Activated T-cell treated with anti-CD3 and anti-CD28 coated beads for 48 hours (primary cell): ENCODE results near the gene SCN4A.
A peak's percentile ranks its signal among the peaks of the same experiment; 100 is the strongest.

Source experiments
- DNase-seq: peaks from one replicate; pipeline ENCODE4 v3.0.0-alpha.2; 2020; ENCODE audit warnings: low read depth

The SCN4A gene

GRCh38 chr17:64001763-64002529, 29.2 kb upstream of the SCN4A start:
- no peak for DNase-seq

DNA sequence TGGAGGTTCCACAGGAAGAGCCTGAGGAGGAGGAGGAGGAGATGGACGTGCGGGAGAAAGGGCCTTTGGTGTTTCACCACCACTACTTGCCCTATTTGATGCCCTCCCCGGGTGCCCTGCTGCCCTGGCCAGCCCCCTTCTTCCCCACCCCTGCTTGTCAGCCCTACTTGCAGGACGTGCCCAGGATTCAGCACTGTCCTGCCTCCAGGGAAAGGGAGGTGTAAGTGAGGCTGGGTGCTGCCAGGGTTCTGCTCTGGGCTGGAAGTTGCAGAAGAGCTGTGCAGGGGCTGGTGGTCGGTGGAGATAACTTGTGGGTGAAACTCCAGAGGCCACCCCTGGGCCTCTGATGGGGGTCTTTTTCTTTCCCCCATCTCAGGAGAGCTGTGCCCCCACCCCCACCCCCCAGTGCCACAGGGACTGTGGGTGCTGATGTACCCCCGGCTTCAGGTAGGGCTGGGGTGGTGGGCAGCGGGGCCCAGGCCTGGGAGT, 28.4 kb upstream of the SCN4A start:
- no peak for DNase-seq

DNA sequence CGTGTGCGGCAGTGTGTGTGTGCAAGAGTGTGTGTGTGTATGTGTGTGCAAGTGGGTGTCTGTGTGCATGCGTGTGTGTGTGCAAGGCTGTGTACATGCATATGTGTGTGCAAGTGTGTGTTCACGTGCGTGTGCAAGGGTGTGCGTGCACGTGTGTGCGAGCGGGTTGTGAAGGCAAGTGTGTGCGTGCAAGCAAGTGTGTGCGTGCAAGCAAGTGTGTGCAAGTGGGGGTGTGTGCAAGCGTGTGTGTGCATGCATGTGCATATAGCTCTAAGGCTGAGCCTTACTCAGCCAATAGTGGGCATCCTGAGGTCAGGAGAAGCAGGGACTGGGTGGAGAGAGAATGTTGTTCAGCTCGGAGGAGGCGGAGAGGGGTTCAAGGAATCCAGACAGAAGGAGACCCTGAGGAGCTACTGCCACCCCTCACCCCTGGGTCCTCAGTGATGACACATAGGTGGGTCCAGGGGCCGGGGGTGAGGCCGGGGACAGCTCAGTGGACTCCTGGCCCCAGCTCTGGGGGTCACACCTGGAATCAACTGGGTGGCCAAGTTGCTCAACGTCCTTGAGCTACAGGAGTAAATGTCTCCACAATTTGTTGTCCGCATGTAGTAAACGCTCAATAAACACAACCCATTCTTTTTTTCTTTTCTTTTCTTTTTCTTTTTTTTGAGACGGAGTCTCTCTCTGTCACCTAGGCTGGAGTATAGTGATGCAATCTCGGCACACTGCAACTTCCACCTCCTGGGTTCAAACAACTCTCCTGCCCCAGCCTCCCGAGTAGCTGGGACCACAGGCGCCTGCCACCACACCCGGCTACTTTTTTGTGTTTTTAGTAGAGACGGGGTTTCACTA, 27.2 kb upstream of the SCN4A start:
- DNase-seq, result no peak

GRCh38 chr17:63998721-63999679, 26.3 kb upstream of the SCN4A start:
- no peak for DNase-seq

DNA sequence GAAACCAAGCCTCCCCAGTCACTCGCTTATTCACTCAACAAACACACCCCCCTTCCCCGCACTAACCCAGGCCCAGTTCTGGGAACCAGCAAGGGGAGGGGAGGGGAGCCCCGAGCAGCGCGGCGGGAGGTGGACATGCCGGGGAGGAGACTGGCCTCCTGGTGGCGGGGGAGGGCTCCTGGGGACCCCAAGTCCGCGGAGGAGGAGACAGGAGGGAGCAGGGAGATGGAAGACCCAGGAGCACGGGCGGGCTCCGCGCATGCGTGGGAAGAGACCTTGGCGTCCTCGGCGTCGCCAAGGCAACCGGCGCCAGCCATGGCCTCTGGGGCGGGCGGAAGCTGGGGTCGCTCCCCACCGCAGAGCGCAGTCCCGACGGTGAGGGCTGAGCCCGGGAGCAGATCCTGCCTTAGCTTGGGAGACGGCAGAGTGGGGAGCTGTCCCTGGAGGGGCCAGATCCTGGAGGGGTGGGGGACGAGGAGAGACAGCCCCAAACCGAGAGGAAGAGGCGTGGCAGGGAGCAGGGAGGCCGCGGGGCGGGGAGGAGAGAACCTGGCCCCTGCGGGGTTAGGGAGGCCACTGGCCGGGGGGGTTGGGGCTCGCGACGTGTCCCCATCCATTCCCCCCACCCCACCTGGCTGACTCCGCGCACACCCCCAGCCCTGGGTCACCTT, 25.5 kb upstream of the SCN4A start, which contains the start of gene PRR29:
Gene PRR29 (plus strand): TSS at position 302 of the 671 bp plus-strand sequence. CDS start 14 bp downstream, at position 316.
- DNase-seq, result peak; percentile 67

GRCh38 chr17:63997341-63998048, 24.8 kb upstream of the SCN4A start:
- no peak for DNase-seq

DNA sequence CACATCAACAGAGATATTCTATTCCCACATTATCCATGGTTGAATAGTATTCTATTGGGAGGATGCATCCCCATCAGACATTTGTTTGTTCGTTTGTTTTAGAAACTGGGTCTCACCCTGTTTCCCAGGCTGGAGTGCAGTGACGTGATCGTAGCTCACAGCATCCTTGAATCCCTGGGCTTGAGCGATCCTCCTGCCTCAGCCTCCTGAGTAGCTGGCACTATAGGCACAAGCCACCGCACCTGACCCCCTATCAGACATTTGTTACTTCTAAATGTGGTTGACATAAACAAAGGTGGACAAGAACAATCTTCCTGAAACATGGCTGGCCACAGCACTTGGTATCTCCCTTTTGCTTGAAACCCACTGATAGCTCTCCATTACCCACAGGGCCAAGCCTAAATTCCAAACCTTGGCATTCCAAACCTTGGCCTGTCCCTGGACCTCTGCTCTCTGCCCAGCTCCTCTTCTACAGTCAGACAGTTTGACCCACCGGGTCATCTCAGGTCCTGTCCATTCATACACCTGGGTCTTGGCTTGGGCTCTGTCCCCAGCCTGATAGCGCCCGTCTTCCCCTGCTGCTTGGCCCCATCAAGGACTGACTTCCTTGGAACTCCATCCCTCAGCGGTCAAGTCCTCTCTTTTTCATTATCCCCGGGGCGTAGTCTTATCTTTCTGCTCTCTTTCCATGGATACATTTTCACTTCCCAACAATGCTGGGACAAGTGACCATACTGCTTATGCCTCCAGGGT, 23.9 kb upstream of the SCN4A start:
- no peak for DNase-seq

DNA sequence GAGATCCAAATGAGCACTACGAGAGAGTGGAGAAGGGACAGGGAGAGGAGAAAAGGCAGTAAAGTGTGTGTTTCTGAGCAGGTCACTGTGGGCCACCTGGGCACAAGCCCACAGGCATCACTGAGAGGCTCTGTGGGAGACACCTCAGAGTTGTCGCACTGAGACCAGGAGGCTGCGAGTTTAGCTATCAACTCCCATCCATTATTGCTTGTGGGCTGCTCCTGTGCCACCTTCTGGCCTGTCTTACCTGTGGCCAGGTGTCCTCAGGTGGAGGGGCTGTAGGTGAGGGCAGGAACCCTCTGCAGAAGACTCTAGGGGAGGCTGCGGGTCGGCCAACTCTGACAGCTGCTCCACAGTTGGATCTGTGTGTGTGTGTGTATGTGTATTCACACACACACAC, 22.9 kb upstream of the SCN4A start:
- no peak for DNase-seq

DNA sequence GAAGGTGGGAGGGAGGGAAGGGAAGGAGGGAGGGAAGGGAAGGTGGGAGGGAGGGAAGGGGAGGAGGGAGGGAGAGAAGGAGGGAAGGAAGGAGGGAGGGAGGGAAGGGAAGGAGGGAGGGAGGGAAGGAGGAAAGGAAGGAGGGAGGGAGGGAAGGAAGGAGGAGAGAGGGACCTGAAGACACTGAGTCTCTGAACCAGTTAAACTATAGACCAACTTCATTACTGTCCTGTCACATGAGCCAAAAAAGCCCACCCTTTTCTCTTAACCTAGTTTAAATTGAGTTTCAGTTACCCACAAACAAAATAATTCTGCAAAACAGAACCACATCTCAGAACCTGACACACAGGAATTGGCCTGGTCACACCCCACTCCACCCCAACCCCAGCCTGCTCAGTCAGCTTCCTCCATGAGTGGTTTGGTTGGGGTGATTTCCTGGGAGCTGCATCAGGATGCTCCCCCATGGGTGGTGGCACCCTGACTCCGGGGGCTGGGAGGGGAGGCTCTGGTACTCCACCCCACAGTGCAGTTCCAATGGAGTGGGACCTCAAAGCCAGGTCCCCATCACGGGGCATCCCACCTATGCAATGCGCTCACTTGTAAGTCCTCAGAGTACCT, 20.8 kb upstream of the SCN4A start:
- DNase-seq, result no peak

DNA sequence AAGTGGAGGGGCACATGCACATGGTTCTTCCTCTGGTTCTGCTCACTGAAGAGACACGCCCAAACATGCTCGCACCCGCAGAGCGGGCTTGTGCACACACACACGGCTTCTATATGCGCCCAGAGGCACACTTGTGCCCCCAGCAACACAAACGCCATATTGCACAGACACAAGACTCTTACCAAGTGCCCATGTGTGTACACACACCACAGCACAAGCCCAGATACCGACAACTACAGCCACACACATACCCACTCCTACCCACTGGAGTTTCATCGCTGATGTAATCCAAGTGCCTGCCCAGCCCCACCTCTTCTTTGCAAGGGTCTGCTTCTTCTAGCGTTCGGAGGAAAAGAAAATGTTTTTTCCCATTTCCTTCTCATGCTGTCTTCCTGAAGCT, 18.9 kb upstream of the SCN4A start:
- DNase-seq, result no peak

- no peak for DNase-seq
Measured at GRCh38 chr17:63989622-63990345, 17.1 kb upstream of the SCN4A start.

DNA sequence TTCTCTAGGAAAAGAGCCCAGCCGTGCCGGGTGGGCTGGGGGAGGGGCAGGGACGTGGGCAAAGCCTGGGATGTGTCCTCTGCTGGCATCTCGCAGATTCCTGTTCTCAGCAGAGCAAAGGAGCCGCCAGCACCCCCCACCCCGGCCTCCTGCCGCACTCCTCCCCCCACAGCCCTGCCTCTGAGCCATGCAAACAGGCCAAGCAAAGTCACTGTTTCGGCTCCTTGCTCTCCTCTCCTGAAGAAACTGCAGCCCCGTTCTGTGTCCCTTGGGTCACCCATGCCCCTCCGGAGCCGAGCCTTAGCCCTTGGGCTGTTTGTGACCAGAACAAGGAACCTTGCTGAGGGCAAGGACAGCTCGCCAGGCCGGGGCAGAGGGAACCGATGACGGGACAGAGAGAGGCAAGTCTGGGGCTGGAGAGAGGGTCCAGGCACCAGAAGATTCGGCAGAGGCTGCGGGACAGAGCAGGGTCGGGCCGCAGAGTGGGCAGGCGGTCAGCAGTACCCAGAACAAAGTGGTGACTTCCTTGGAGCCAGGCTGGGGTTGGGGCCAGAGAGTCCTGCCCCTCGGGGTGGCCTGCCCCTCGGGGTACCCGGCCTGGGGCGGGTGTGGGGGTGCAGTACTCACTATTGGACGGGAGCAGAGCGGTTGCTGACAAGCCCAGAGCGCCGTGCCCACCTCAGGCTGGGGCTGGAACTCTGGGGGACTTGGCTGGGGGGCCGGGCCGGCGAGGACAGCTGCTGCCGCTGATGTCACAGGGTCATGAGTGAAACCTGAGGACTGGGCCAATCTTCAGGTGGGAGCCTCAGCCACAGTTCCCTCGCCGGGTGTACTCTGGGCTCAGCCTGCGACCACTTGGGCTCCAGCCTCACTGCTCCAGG, 16.3 kb upstream of the SCN4A start:
- no peak for DNase-seq

- DNase-seq, result no peak
Measured at GRCh38 chr17:63988127-63988478, 15.4 kb upstream of the SCN4A start.

GRCh38 chr17:63987221-63988126, 14.8 kb upstream of the SCN4A start:
- DNase-seq, result no peak

GRCh38 chr17:63986821-63987220, 14.1 kb upstream of the SCN4A start:
- DNase-seq, result no peak

DNA sequence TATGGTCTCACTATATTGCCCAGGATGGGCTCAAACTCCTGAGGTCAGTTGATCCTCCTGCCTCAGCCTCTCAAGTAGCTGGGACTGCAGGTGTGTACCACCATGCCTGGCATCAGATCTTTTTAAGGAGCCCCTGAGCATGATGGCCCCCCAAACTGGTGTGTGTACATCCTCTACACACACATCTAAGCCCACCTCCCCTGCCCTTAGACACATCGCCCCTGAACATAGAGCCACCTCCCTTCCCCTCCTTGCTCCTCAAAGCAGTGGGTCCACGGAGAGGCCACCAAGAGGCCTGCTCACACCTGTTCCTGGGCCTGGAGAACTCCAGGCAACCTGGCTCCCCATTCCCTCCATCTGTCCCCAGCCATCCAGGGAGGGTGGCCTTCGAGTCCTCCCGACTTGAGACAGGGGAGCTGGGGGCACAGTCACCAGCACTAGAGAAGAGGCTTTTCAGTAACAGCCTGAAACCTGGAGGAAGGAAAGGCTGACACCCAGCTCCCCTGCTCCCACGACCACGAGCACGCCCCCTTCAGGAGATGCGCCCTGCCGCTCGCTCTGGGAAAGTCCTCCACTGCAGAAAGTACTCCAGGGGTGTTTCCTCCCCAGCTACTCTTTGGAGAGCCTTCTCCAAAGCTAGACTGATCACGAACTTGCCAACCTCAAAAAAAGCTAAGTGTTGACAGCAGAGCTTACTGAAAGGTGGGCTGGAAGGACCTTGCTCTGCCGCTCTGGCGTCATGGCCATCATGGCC, 12.8 kb upstream of the SCN4A start:
- DNase-seq, result no peak
